HG02678 (cell line): ENCODE results near the gene ZFPM1.
"Not testable (repeated sequence)": the region's sequence is repeated elsewhere in the genome, so short reads cannot be mapped to it uniquely, and the experiment has no call there.

ENCODE experiments used
- ATAC-seq: cut with Tn5 transposase; IDR thresholded peaks from one replicate; pipeline ENCODE4 v1.9.1; 2021; ENCODE audit warnings: mild to moderate bottlenecking, moderate library complexity; ENCODE audit not compliant: unreplicated experiment

The ZFPM1 gene

GRCh38 chr16:88464447-88465318 is 11.6 kb downstream of the ZFPM1 start:
- no peak for ATAC-seq

GRCh38 chr16:88465387-88465983 is 12.4 kb downstream of the ZFPM1 start:
- no peak for ATAC-seq

- ATAC-seq, result no peak
Observed at GRCh38 chr16:88466175-88466862, 13.2 kb downstream of the ZFPM1 start.

GRCh38 chr16:88466949-88467348 is 13.9 kb downstream of the ZFPM1 start:
- ATAC-seq, result no peak

GRCh38 chr16:88467541-88467944 is 14.5 kb downstream of the ZFPM1 start:
- no peak for ATAC-seq

- ATAC-seq, result no peak
Observed at GRCh38 chr16:88468275-88469129, 15.4 kb downstream of the ZFPM1 start.

- no peak for ATAC-seq
Observed at GRCh38 chr16:88469615-88470395, 16.7 kb downstream of the ZFPM1 start.

GRCh38 chr16:88470396-88470680 is 17.3 kb downstream of the ZFPM1 start:
- not testable (repeated sequence) for ATAC-seq

GRCh38 chr16:88470696-88471095 is 17.6 kb downstream of the ZFPM1 start:
- not testable (repeated sequence) for ATAC-seq

GRCh38 chr16:88471115-88471514 is 18.0 kb downstream of the ZFPM1 start:
- ATAC-seq, result no peak

GRCh38 chr16:88471575-88471974 is 18.5 kb downstream of the ZFPM1 start:
- ATAC-seq, result no peak

- no peak for ATAC-seq
Observed at GRCh38 chr16:88472069-88472468, 19.0 kb downstream of the ZFPM1 start.

- ATAC-seq, result no peak
Observed at GRCh38 chr16:88472637-88473205, 19.6 kb downstream of the ZFPM1 start.

- no peak for ATAC-seq
Observed at GRCh38 chr16:88473666-88474534, 20.8 kb downstream of the ZFPM1 start.

GRCh38 chr16:88475037-88475436 is 22.0 kb downstream of the ZFPM1 start:
- no peak for ATAC-seq

GRCh38 chr16:88476203-88476602 is 23.1 kb downstream of the ZFPM1 start:
- no peak for ATAC-seq

- ATAC-seq, result no peak
Observed at GRCh38 chr16:88476817-88477397, 23.8 kb downstream of the ZFPM1 start.

- no peak for ATAC-seq
Observed at GRCh38 chr16:88477631-88478519, 24.8 kb downstream of the ZFPM1 start.
